ENCODE measurements around the gene COL18A1.

The COL18A1 gene

GRCh38 chr21:45509566-45510465 is 104.9 kb downstream of the COL18A1 start:
- Histone ChIP-seq H3K4me2 (ENCODE audit: low read length) (no peak overlapping the region), H3K9me3 (ENCODE audit: insufficient read depth, low read length) (no peaks in the 10 kb centered on the region), H3K36me3 (replicated peaks; ENCODE audit: low read depth, low read length) (no peaks in the 10 kb centered on the region), H3K79me2 (ENCODE audit: low read length) (no peaks in the 10 kb centered on the region), H3K4me3 (ENCODE audit: low read length) (no peak overlapping the region), H3K9ac (ENCODE audit: low read length) (no peak overlapping the region), H4K20me1 (ENCODE audit: insufficient read depth, low read length) (no peaks in the 10 kb centered on the region), H2AFZ (ENCODE audit: low read depth, low read length) (no peak overlapping the region), H3K27me3 (ENCODE audit: low read depth, low read length) (no peaks in the 10 kb centered on the region), H3K4me1 (ENCODE audit: low read length) (no peaks in the 10 kb centered on the region), H3K27ac (ENCODE audit: low read length) (no peak overlapping the region)
- TF ChIP-seq CTCF (IDR thresholded peaks at IDR 0.05; ENCODE audit: low read depth, low read length) (no peak), EZH2phosphoT487 (IDR thresholded peaks at IDR 0.05; ENCODE audit: low read depth) (no peak)

GRCh38 chr21:45510466-45510955 is 105.5 kb downstream of the COL18A1 start:
- Histone ChIP-seq H3K4me3 (ENCODE audit: low read length) (no peak overlapping the region), H3K4me2 (ENCODE audit: low read length) (no peak overlapping the region), H3K9ac (ENCODE audit: low read length) (no peak overlapping the region), H3K27ac (ENCODE audit: low read length) (no peak overlapping the region), H4K20me1 (ENCODE audit: insufficient read depth, low read length) (no peaks in the 10 kb centered on the region), H3K9me3 (ENCODE audit: insufficient read depth, low read length) (no peaks in the 10 kb centered on the region), H3K36me3 (replicated peaks; ENCODE audit: low read depth, low read length) (no peaks in the 10 kb centered on the region), H3K4me1 (ENCODE audit: low read length) (no peaks in the 10 kb centered on the region), H2AFZ (ENCODE audit: low read depth, low read length) (no peak overlapping the region), H3K79me2 (ENCODE audit: low read length) (no peaks in the 10 kb centered on the region), H3K27me3 (ENCODE audit: low read depth, low read length) (no peaks in the 10 kb centered on the region)
- TF ChIP-seq CTCF (IDR thresholded peaks at IDR 0.05; ENCODE audit: low read depth, low read length) (no peak), EZH2phosphoT487 (IDR thresholded peaks at IDR 0.05; ENCODE audit: low read depth) (no peak)

- Histone ChIP-seq H2AFZ (ENCODE audit: low read depth, low read length) (no peak overlapping the region), H3K79me2 (ENCODE audit: low read length) (no peaks in the 10 kb centered on the region), H3K36me3 (replicated peaks; ENCODE audit: low read depth, low read length) (no peaks in the 10 kb centered on the region), H3K9me3 (ENCODE audit: insufficient read depth, low read length) (no peaks in the 10 kb centered on the region), H4K20me1 (ENCODE audit: insufficient read depth, low read length) (no peaks in the 10 kb centered on the region), H3K4me3 (ENCODE audit: low read length) (no peak overlapping the region), H3K4me1 (ENCODE audit: low read length) (no peaks in the 10 kb centered on the region), H3K4me2 (ENCODE audit: low read length) (no peak overlapping the region), H3K9ac (ENCODE audit: low read length) (no peak overlapping the region), H3K27ac (ENCODE audit: low read length) (no peak overlapping the region), H3K27me3 (ENCODE audit: low read depth, low read length) (no peaks in the 10 kb centered on the region)
- TF ChIP-seq EZH2phosphoT487 (IDR thresholded peaks at IDR 0.05; ENCODE audit: low read depth) (no peak), CTCF (IDR thresholded peaks at IDR 0.05; ENCODE audit: low read depth, low read length) (no peak)
Measured at GRCh38 chr21:45511007-45511406, 106.0 kb downstream of the COL18A1 start.

- H3K9me3 ChIP-seq (ENCODE audit: insufficient read depth, low read length): no peaks in the 10 kb centered on the region
- no peaks in the 10 kb centered on the region for H3K4me1 ChIP-seq (ENCODE audit: low read length)
- H3K79me2 ChIP-seq (ENCODE audit: low read length): no peaks in the 10 kb centered on the region
- no peaks in the 10 kb centered on the region for H4K20me1 ChIP-seq (ENCODE audit: insufficient read depth, low read length)
- H3K4me3 ChIP-seq (ENCODE audit: low read length): no peak overlapping the region
- TF ChIP-seq EZH2phosphoT487 (IDR thresholded peaks at IDR 0.05; ENCODE audit: low read depth) (no peak), CTCF (IDR thresholded peaks at IDR 0.05; ENCODE audit: low read depth, low read length) (no peak)
- H2AFZ ChIP-seq (ENCODE audit: low read depth, low read length): no peak overlapping the region
- no peak overlapping the region for H3K27ac ChIP-seq (ENCODE audit: low read length)
- H3K36me3 ChIP-seq (replicated peaks; ENCODE audit: low read depth, low read length): no peaks in the 10 kb centered on the region
- no peaks in the 10 kb centered on the region for H3K27me3 ChIP-seq (ENCODE audit: low read depth, low read length)
- no peak overlapping the region for H3K4me2 ChIP-seq (ENCODE audit: low read length)
- no peak overlapping the region for H3K9ac ChIP-seq (ENCODE audit: low read length)
Measured at GRCh38 chr21:45511661-45512431, 106.9 kb downstream of the COL18A1 start.

Measured in OCI-LY3 (cell line).